KMS-11 (cell line): ENCODE data around the gene RFTN1.

Experiments used
- H2AFZ ChIP-seq: fragments of 200-600 bp; sonication (generic); 2 replicates; pipeline ENCODE4 v1.6.1; 2016; ENCODE audit warnings: antibody characterized with exemption, mixed run types, low read depth
- H3K27ac ChIP-seq: fragments of 200-600 bp; sonication (generic); 2 replicates; pipeline ENCODE4 v1.6.1; 2016; ENCODE audit warnings: mild to moderate bottlenecking, mixed run types
- H3K27me3 ChIP-seq: fragments of 200-600 bp; sonication (generic); 2 replicates; pipeline ENCODE4 v1.6.1; 2017; ENCODE audit warnings: mild to moderate bottlenecking, low read depth, mixed run types, moderate library complexity; ENCODE audit not compliant: insufficient read depth
- H3K36me3 ChIP-seq: fragments of 200-600 bp; sonication (generic); 2 replicates; pipeline ENCODE4 v1.6.1; 2017; ENCODE audit warnings: mild to moderate bottlenecking, mixed run types; ENCODE audit not compliant: insufficient read depth
- H3K4me1 ChIP-seq: fragments of 200-600 bp; sonication (generic); 2 replicates; pipeline ENCODE4 v1.6.1; 2016; ENCODE audit warnings: mild to moderate bottlenecking, low read depth, mixed run types; ENCODE audit not compliant: poor library complexity, severe bottlenecking
- H3K4me2 ChIP-seq: fragments of 200-600 bp; sonication (generic); 2 replicates; pipeline ENCODE4 v1.7.0; 2016; ENCODE audit warnings: mild to moderate bottlenecking, mixed run types
- H3K4me3 ChIP-seq: fragments of 200-600 bp; sonication (generic); IDR thresholded peaks from 2 replicates; pipeline ENCODE4 v1.6.1; 2017; ENCODE audit warnings: low read depth, low read length, mixed read lengths; ENCODE audit not compliant: insufficient read depth
- H3K79me2 ChIP-seq: fragments of 200-600 bp; sonication (generic); 2 replicates; pipeline ENCODE4 v1.6.1; 2016; ENCODE audit warnings: low read depth, mixed run types; ENCODE audit not compliant: insufficient read depth
- H3K9ac ChIP-seq: fragments of 200-600 bp; sonication (generic); 2 replicates; pipeline ENCODE4 v1.6.1; 2016; ENCODE audit warnings: mild to moderate bottlenecking, mixed run types
- H4K20me1 ChIP-seq: fragments of 200-600 bp; sonication (generic); 2 replicates; pipeline ENCODE4 v1.6.1; 2016; ENCODE audit warnings: mild to moderate bottlenecking, mixed run types; ENCODE audit not compliant: insufficient read depth
- CTCF ChIP-seq: fragments of 200-600 bp; sonication (generic); conservative IDR thresholded peaks from 2 replicates; pipeline ENCODE4 v1.6.1; 2017; ENCODE audit warnings: low read depth, mild to moderate bottlenecking, antibody characterized with exemption, low read length, moderate library complexity, mixed read lengths

Gene RFTN1

DNA sequence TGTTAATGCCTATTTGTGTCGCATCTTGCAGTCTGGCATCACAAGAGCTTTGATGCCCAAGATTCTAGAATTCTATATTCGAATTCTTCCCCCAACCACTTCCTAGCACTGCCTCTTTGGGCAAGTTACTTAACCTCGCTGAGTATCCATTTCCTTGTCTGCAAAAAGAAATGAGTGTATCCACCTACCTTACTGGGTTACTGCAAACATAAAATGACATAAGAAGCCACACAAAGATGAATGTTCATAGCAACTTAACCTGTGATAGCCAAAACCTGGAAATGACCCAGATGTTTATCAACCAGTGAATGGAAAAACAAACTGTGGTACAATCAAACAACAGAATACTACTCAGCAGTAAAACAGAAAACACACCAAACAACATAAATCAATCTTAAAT, 24.9 kb downstream of the RFTN1 start:
- no peak overlapping the region for H3K4me2 ChIP-seq
- no peak overlapping the region for H2AFZ ChIP-seq
- no peak for TF ChIP-seq CTCF
- H3K27ac ChIP-seq, result no peak overlapping the region
- no peak overlapping the region for H3K9ac ChIP-seq
- no peaks in the 10 kb centered on the region for H3K4me1 ChIP-seq
- H3K36me3 ChIP-seq, result no peaks in the 10 kb centered on the region
- H3K27me3 ChIP-seq, result no peaks in the 10 kb centered on the region
- no peaks in the 10 kb centered on the region for H4K20me1 ChIP-seq
- H3K79me2 ChIP-seq, result no peaks in the 10 kb centered on the region
- H3K4me3 ChIP-seq, result no peak overlapping the region

DNA sequence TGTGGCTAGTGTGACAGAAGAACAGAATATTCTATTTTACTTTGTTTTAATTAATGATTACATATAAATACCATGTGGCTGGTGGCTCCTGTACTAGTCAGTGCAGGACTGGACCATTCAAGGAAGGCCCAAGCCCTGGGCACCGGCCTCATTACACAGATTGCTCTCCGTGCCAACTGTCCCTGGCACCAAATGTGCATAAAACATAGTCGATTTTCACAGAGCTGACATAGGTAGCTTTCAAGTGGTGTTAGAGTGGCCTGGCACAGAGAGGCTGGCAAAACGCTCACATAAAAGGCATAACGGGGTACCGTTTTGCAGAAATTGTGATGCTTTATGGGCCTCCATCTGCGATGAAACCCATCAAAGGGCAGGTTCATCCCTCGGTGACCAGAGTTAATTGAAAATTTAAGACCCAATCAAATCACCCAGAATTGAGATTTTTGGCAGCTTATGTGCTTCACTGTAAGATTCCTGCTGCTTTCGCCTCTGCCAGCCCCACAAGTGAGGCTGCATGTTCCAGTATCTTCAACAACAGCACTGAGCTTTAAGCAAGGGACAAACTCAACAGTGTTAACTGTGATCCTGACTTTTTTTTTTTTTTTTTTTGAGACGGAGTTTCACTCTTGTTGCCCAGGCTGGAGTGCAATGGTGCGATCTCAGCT, 25.9 kb downstream of the RFTN1 start:
- Histone ChIP-seq H3K79me2 (no peaks in the 10 kb centered on the region), H3K9ac (no peak overlapping the region), H3K4me1 (no peaks in the 10 kb centered on the region), H3K4me2 (no peak overlapping the region), H3K27me3 (no peaks in the 10 kb centered on the region), H2AFZ (no peak overlapping the region), H3K4me3 (no peak overlapping the region), H3K27ac (no peak overlapping the region), H4K20me1 (no peaks in the 10 kb centered on the region), H3K36me3 (no peaks in the 10 kb centered on the region)
- TF ChIP-seq CTCF, result no peak

DNA sequence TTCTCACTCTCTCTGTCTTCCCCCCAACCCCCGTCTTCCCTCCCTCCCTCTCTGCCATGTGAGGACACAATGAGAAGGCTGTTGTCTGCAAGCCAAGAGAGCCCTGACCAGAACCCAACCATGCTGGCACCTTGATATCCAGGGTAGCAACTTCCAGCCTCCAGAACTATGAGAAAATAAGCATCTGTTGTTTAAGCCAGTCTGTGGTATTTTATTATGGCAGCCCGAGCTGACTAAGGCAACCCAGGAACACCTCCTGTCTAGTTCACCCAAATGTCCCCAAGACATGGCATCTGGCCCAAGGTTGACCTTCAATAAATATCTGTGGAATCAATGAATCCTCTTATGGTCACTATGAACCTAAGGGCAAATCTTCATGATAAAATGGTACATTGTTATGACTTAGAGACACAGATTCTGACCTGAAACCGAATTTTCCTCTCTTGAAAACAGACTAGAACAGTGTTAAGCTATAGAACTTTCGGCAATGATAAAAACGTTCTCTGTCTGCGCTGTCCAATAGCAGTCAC, 26.5 kb downstream of the RFTN1 start:
- no peak overlapping the region for H2AFZ ChIP-seq

DNA sequence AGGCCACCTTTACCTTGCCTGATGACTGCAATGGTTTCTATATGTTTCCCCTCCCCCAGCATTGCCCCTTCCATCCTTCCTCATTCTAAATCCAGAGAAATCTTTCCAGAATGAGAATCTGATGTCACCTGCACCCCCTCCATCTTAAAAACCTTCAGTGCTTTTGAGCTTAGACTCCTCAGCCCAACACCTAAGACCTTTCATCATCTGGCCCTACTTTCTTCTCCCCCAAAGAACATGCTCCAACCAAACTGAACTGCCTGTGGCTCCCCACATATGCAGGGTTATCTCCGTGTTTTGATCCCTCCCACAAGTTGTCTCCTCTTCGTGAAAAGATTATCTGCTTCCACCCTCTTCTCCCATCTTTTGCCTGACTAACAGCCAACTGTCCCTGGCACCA, 27.3 kb downstream of the RFTN1 start:
- no peak overlapping the region for H2AFZ ChIP-seq
- H3K79me2 ChIP-seq, result no peaks in the 10 kb centered on the region
- TF ChIP-seq CTCF, result no peak
- no peak overlapping the region for H3K4me3 ChIP-seq
- H3K4me1 ChIP-seq, result no peaks in the 10 kb centered on the region
- no peaks in the 10 kb centered on the region for H4K20me1 ChIP-seq
- H3K27ac ChIP-seq, result no peak overlapping the region
- H3K36me3 ChIP-seq, result no peaks in the 10 kb centered on the region
- no peaks in the 10 kb centered on the region for H3K27me3 ChIP-seq
- H3K4me2 ChIP-seq, result no peak overlapping the region
- H3K9ac ChIP-seq, result no peak overlapping the region

More for the DNA sequence above, 26.5 kb downstream of the RFTN1 start:
- H3K4me1 ChIP-seq, result no peaks in the 10 kb centered on the region
- no peak overlapping the region for H3K4me2 ChIP-seq
- H3K27ac ChIP-seq, result no peak overlapping the region
- no peaks in the 10 kb centered on the region for H4K20me1 ChIP-seq
- H3K36me3 ChIP-seq, result no peaks in the 10 kb centered on the region
- no peak overlapping the region for H3K9ac ChIP-seq
- no peaks in the 10 kb centered on the region for H3K79me2 ChIP-seq
- H3K4me3 ChIP-seq, result no peak overlapping the region
- no peak for TF ChIP-seq CTCF
- H3K27me3 ChIP-seq, result no peaks in the 10 kb centered on the region
